ENCODE results near the gene OR5D18. TPM values are rescaled to one million over a fixed set of nuclear protein-coding genes. Genes with fewer than 3 reads are reported as not detected.
"Not testable (repeated sequence)": the region's sequence is repeated elsewhere in the genome, so short reads cannot be mapped to it uniquely, and the experiment has no call there.

OR5D18 gene
- total RNA-seq: not detected

DNA sequence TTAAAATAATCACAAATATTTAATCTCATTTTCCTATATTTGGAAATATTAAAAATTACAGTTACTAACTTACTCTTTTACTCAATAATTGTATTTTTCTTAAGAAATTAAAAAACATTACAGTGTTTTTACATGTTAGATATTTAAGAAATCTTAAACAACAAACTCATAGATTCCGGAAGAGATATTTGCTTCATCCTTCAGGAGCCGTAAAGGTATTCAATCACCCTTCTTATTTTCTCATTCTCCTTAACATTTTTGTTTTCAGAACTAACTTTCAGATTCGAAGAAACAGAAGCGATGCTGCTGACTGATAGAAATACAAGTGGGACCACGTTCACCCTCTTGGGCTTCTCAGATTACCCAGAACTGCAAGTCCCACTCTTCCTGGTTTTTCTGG is at the start of gene OR5D18:
TSS of gene OR5D18 (plus strand) at position 301 of the 400 bp plus-strand sequence. CDS start at position 301, 0 bp downstream.
- no peak for DNase-seq

DNA sequence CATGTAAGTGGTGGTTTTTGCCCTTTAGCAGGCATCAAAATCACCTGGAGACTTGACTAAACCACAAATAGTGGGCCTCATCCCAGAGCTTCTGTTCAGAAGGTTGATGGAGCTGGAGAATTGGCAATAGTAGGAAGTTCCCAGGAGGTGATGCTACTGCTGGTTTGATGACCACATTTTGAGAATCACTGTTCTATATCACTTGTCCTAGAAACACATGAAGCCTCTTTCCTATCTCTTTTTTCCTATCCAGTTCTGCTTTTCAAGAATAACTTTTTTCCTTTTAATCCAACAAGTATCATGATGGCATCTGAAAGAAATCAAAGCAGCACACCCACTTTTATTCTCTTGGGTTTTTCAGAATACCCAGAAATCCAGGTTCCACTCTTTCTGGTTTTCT is 46.3 kb upstream of the OR5D18 start, which contains the start of gene OR5D13:
TSS of gene OR5D13 (plus strand) at position 301 of the 400 bp plus-strand sequence. CDS start at position 301, 0 bp downstream.
- DNase-seq: no peak

- no peak for DNase-seq
These were observed 27.8 kb upstream of the OR5D18 start for GRCh38 chr11:55791606-55792005.

- DNase-seq: no peak
These were observed 26.1 kb upstream of the OR5D18 start for GRCh38 chr11:55793321-55793720.

GRCh38 chr11:55795256-55795655 is 24.2 kb upstream of the OR5D18 start, which contains the start of gene OR5D14:
Gene OR5D14 (plus strand): TSS chr11:55795556. CDS start chr11:55795556, 0 bp downstream.
- DNase-seq: no peak

- no peak for DNase-seq
These were observed 13.2 kb upstream of the OR5D18 start for GRCh38 chr11:55806248-55806647.

DNA sequence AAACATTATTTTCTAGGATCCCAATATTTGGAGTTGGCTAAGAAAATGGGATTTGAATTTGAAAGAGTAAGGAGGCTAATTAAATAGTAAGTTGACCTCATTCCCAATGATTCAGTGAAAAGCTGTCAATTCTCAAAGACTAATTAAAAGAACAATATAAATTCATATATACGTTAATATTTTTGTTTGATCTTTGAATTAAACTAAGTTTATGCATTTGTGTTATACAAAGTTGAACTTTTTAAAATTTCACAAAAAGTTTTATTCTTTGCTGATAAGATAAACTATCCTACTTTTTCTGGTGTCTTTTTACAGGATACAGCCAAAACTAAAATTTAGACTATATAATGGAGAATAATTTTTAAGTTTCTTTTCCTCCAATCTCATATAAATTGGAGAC is 8.4 kb upstream of the OR5D18 start, which contains the start of gene OR5L1:
TSS of gene OR5L1 (plus strand) at position 301 of the 400 bp plus-strand sequence. CDS start 100 bp downstream, outside the sequence.
- DNase-seq: no peak

- no peak for DNase-seq
These were observed 7.5 kb downstream of the OR5D18 start, which contains the start of gene OR5L2 for GRCh38 chr11:55826919-55827318. Gene OR5L2 (plus strand): TSS chr11:55827219. CDS start chr11:55827219, 0 bp downstream.

- DNase-seq: no peak
These were observed 19.0 kb downstream of the OR5D18 start, which contains the start of gene OR5D16 for GRCh38 chr11:55838452-55838851. Gene OR5D16 (plus strand): TSS chr11:55838752. CDS start chr11:55838752, 0 bp downstream.

GRCh38 chr11:55847453-55847852 is 28.0 kb downstream of the OR5D18 start:
- DNase-seq: no peak

DNA sequence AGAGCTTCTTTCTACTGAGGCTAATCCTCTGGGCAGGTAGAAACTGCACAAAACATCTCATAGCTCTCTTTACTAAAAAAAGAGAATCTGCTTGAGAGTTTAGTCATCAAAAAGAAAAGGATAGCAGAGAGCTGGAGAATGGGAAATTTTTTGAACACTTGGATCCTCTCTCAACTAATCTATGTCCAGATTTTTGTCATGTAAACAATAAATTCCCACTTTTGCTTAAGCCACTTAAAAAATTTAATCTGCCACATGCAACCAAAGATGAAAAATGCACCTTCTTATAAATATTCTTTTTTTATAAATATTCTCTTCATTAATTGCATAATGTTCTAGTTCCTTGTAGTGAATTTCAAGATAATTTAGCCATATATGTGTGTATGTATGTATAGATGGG is 29.6 kb downstream of the OR5D18 start:
- no peak for DNase-seq

DNA sequence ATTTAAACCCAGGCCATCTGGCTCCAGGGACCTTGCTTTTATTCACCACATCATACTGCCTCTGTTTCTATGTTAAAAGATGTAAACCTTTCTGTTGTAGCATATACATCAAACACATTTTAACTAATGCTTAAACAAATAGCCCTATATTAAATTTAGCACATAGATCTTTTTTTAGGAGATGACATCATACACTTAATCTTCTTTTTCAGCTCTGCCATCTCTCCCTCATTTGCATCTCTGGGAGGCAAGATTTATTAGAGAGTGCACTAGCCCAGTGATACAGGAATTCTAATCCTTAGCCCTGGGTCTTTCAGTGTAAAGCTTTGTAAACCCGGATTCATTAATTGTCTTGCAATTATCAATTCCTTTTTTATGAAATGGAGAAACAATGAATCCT is 32.7 kb downstream of the OR5D18 start:
- no peak for DNase-seq

- no peak for DNase-seq
These were observed 35.3 kb downstream of the OR5D18 start for GRCh38 chr11:55854704-55855103.

DNA sequence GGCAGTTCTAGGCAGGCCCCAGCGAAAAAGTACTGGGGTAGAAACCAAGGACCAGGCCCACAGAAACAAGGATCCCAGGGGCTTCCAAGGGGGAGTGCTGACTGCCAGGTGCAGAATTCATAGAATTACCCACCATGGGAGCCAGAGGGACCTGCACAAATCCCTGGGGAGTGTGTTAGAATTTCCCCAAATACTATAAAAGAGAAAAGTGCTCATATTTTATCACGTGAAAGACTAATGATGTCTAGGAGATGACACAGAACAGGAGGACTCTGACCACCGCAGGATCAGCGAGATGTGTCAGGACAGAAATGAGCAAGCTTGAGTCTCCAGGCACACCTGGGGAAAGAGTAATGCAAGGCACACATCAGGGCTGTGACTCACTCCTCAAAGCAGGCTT is 47.9 kb downstream of the OR5D18 start:
- DNase-seq: not testable (repeated sequence)

Small RNA genes lying within 50 kb of the gene (small RNA-seq; reads per million reads assigned to genes)
- gene AC036111.3 (ENCODE audit: low replicate concordance): not detected

Other genes with a start within 250 kb of the OR5D18 start
- gene OR4C16, start 247.5 kb upstream of the OR5D18 start, total RNA-seq: not detected
- gene OR4C11, start 212.0 kb upstream of the OR5D18 start, total RNA-seq: not detected
- gene OR4P4, start 184.5 kb upstream of the OR5D18 start, total RNA-seq: not detected
- gene OR4S2, start 171.3 kb upstream of the OR5D18 start, total RNA-seq: not detected
- not detected for gene OR4C6, start 157.4 kb upstream of the OR5D18 start, total RNA-seq
- gene OR5D13, start 46.2 kb upstream of the OR5D18 start, total RNA-seq: not detected
- gene OR5D14, start 24.1 kb upstream of the OR5D18 start, total RNA-seq: not detected
- not detected for gene OR5L1, start 8.3 kb upstream of the OR5D18 start, total RNA-seq
- not detected for gene OR5L2, start 7.6 kb downstream of the OR5D18 start, total RNA-seq
- gene OR5D16, start 19.1 kb downstream of the OR5D18 start, total RNA-seq: not detected
- not detected for gene TRIM51, start 63.7 kb downstream of the OR5D18 start, total RNA-seq
- not detected for gene OR5W2, start 95.0 kb downstream of the OR5D18 start, total RNA-seq
- not detected for gene OR5I1, start 116.8 kb downstream of the OR5D18 start, total RNA-seq
- not detected for gene OR10AG1, start 150.3 kb downstream of the OR5D18 start, total RNA-seq
- not detected for gene OR5F1, start 175.0 kb downstream of the OR5D18 start, total RNA-seq
- not detected for gene OR5AS1, start 208.0 kb downstream of the OR5D18 start, total RNA-seq